Upper lobe of right lung (tissue), 1 donor: ENCODE results near the gene IQGAP2. TPM values are rescaled to one million over a fixed set of nuclear protein-coding genes. Genes with fewer than 3 reads are reported as not detected.

Experiments
- ATAC-seq: fragments of 200-7000 bp; cut with Tn5 transposase; one replicate; pipeline ENCODE4 v1.9.1; 2020; ENCODE audit warnings: mild to moderate bottlenecking, moderate library complexity
- DNase-seq: peaks from one replicate; pipeline ENCODE4 v3.0.0-alpha.2; 2020
- H3K27ac ChIP-seq: fragments of 200-600 bp; one replicate; pipeline ENCODE4 v1.8.0; 2022
- H3K27me3 ChIP-seq: fragments of 200-600 bp; one replicate; pipeline ENCODE4 v1.8.0; 2022; ENCODE audit warnings: mild to moderate bottlenecking
- H3K36me3 ChIP-seq: fragments of 200-600 bp; one replicate; pipeline ENCODE4 v1.8.0; 2022
- H3K4me1 ChIP-seq: fragments of 200-600 bp; one replicate; pipeline ENCODE4 v1.8.0; 2022
- H3K4me3 ChIP-seq: fragments of 200-600 bp; one replicate; pipeline ENCODE4 v1.8.0; 2022; ENCODE audit warnings: mild to moderate bottlenecking
- H3K9me3 ChIP-seq: fragments of 200-600 bp; one replicate; pipeline ENCODE4 v1.8.0; 2022
- CTCF ChIP-seq: fragments of 200-600 bp; IDR thresholded peaks from one replicate; pipeline ENCODE4 v1.8.0; 2022; ENCODE audit warnings: antibody characterized with exemption
- intact Hi-C: fragments of 100-400 bp; cut with DNase I; formaldehyde crosslinking; loops from one replicate; pipeline ENCODE4 v1.11.0; 2022
- total RNA-seq: library from RNA; stranded (reverse); fragmentation: NEBNext Ultra II Directional; extraction: Animal tissue kit (Norgen Biotek cat#: 25700); gene quantifications from one replicate; pipeline ENCODE4 v1.2.1, GENCODE V29; 2021
- donor health status: DM: no; HTN: yes; CAD: no; lungs with severe emphysema.

Gene IQGAP2
- total RNA-seq, 1 donor from 2014 or later: 31.0 TPM

GRCh38 chr5:76720988-76721569 is 318.0 kb downstream of the IQGAP2 start:
- peak; percentile 63 for ATAC-seq
- Histone ChIP-seq H3K4me1 (peaks cover 12% of the 10 kb centered on the region), H3K27me3 (peaks cover 10% of the 10 kb centered on the region), H3K36me3 (no peaks in the 10 kb centered on the region), H3K27ac (no peak overlapping the region), H3K4me3 (no peak overlapping the region), H3K9me3 (no peaks in the 10 kb centered on the region)
- no peak for DNase-seq
- intact Hi-C loops: no loop called here
- no peak for TF ChIP-seq CTCF

GRCh38 chr5:76723266-76723665 is 320.2 kb downstream of the IQGAP2 start:
- ATAC-seq (no peak), DNase-seq (no peak)
- H3K9me3 ChIP-seq: no peaks in the 10 kb centered on the region
- no peaks in the 10 kb centered on the region for H3K36me3 ChIP-seq
- no peak overlapping the region for H3K4me3 ChIP-seq
- H3K27me3 ChIP-seq: no peaks in the 10 kb centered on the region
- TF ChIP-seq CTCF: no peak
- H3K4me1 ChIP-seq: peaks cover 12% of the 10 kb centered on the region
- H3K27ac ChIP-seq: no peak overlapping the region
- intact Hi-C loops: no loop called here

- Histone ChIP-seq H3K27ac (no peak overlapping the region), H3K36me3 (no peaks in the 10 kb centered on the region), H3K4me1 (peaks cover 12% of the 10 kb centered on the region), H3K9me3 (no peaks in the 10 kb centered on the region), H3K27me3 (no peaks in the 10 kb centered on the region), H3K4me3 (no peak overlapping the region)
- no peak for TF ChIP-seq CTCF
- no peak for ATAC-seq
- no peak for DNase-seq
- intact Hi-C loops: no loop called here
Measured at GRCh38 chr5:76723906-76724305, 320.8 kb downstream of the IQGAP2 start.

GRCh38 chr5:76724871-76725270 is 321.8 kb downstream of the IQGAP2 start:
- no peak for DNase-seq
- no peak for TF ChIP-seq CTCF
- intact Hi-C loops: no loop called here
- Histone ChIP-seq H3K27me3 (no peaks in the 10 kb centered on the region), H3K4me3 (no peak overlapping the region), H3K4me1 (peaks cover 12% of the 10 kb centered on the region), H3K27ac (no peak overlapping the region), H3K36me3 (no peaks in the 10 kb centered on the region), H3K9me3 (peaks cover 4% of the 10 kb centered on the region)
- ATAC-seq: no peak

GRCh38 chr5:76728965-76729364 is 325.9 kb downstream of the IQGAP2 start:
- Histone ChIP-seq H3K4me1 (no peaks in the 10 kb centered on the region), H3K27ac (no peak overlapping the region), H3K27me3 (no peaks in the 10 kb centered on the region), H3K36me3 (no peaks in the 10 kb centered on the region), H3K4me3 (no peak overlapping the region), H3K9me3 (peaks cover 8% of the 10 kb centered on the region)
- TF ChIP-seq CTCF: no peak
- intact Hi-C loops: no loop called here
- no peak for ATAC-seq
- DNase-seq: no peak
